ENCODE data around the gene DISC1. TPM values are rescaled to one million over a fixed set of nuclear protein-coding genes. Genes with fewer than 3 reads are reported as not detected.

DISC1 gene
- total RNA-seq, 2 donors from 2014 or later, result 2.9 to 5.8 TPM

DNA sequence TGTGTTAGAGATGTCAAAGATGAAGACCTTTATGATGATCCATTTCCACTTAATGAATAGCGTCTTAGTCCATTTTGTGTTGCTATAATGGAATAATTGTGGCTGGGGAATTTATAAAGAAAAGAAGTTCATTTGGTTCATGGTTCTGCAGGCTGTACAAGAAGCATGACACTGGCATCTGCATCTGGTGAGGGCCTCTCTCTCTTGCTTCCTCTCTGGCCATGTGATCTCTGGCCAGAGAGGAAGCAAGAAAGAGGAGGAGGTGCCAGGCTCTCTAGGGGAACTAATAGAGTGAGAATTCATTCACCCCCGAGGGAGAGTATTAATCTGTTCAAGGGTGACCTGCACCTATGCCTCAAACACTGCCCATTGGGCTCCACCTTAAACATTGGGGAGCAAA is 242.8 kb downstream of the DISC1 start:
- ATAC-seq (replicated peaks in 1 of 2) (no peak), DNase-seq (no peak)
- H3K9me3 Mint-ChIP-seq, result no peaks in the 10 kb centered on the region
- no peak overlapping the region for H3K27ac Mint-ChIP-seq
- no peak overlapping the region for H3K4me3 Mint-ChIP-seq
- H3K4me1 Mint-ChIP-seq (ENCODE audit: low read depth), result peaks cover 29% of the 10 kb centered on the region
- no peaks in the 10 kb centered on the region for H3K36me3 Mint-ChIP-seq (ENCODE audit: insufficient read depth in 2 of 2)
- no peaks in the 10 kb centered on the region for H3K27me3 Mint-ChIP-seq (ENCODE audit: low read depth)

GRCh38 chr1:231871471-231871870 is 244.9 kb downstream of the DISC1 start:
- no peaks in the 10 kb centered on the region for H3K27me3 Mint-ChIP-seq (ENCODE audit: low read depth)
- DNase-seq (no peak), ATAC-seq (replicated peaks in 1 of 2) (no peak)
- peak overlapping the region in 1 of 2 donors; percentile 8 for H3K4me3 Mint-ChIP-seq
- peaks cover 29% of the 10 kb centered on the region for H3K4me1 Mint-ChIP-seq (ENCODE audit: low read depth)
- H3K36me3 Mint-ChIP-seq (ENCODE audit: insufficient read depth in 2 of 2), result peaks cover 0 to 3% of the 10 kb centered on the region in 2 donors
- H3K9me3 Mint-ChIP-seq, result peaks cover 0 to 4% of the 10 kb centered on the region in 2 donors
- no peak overlapping the region for H3K27ac Mint-ChIP-seq

DNA sequence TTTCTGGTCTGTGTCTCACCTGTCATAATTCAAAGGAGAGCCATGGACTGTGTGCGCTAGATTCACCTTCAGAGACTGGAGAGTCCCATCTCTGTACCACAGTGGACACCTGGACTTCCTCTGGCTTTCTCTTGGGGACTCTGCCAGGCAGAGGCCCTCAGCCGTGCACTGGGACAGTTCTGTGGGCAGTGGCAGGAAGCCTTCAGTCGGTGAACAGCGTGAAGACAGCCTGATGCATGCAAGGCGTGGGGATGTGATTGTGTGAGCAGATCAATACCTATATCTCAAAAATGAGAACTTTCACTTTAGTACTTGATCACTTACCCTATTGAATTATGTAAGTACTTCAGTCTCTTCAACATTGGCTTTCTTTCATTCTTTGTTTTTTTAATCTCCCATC is 245.3 kb downstream of the DISC1 start:
- peaks cover 25% of the 10 kb centered on the region for H3K4me1 Mint-ChIP-seq (ENCODE audit: low read depth)
- peak overlapping the region in 1 of 2 donors; percentile 46 for H3K4me3 Mint-ChIP-seq
- peaks cover 0 to 5% of the 10 kb centered on the region in 2 donors for H3K9me3 Mint-ChIP-seq
- ATAC-seq (replicated peaks in 1 of 2), result peak; percentile 51 to 66
- no peaks in the 10 kb centered on the region for H3K27me3 Mint-ChIP-seq (ENCODE audit: low read depth)
- H3K36me3 Mint-ChIP-seq (ENCODE audit: insufficient read depth in 2 of 2), result peaks cover 0 to 3% of the 10 kb centered on the region in 2 donors
- no peak for DNase-seq
- no peak overlapping the region for H3K27ac Mint-ChIP-seq

DNA sequence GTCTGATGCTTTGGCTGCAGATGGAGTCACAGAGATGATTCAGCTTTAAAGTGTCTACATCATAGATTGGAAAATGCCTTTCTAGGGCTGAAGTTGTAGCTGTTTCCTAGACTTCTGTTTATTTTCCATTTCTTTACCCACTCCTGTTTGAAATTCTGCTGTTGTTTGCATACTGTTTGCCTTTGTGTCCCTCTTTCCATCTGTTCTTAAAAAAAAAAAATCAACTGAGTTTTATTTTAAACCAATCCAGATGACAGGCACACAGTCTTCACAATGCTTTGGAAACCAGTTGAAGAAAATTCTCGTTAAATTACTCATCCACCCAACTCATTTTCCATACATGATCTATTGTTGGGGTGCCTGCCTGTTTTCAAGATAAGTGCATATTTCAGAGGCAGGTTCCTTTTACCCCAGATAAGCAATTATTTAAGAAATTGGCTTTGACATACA is 245.9 kb downstream of the DISC1 start:
- Mint-ChIP-seq H3K27me3 (ENCODE audit: low read depth) (no peaks in the 10 kb centered on the region), H3K36me3 (ENCODE audit: insufficient read depth in 2 of 2) (peaks cover 0 to 3% of the 10 kb centered on the region in 2 donors), H3K27ac (peak overlapping the region; percentile 55), H3K9me3 (peaks cover 0 to 5% of the 10 kb centered on the region in 2 donors), H3K4me1 (ENCODE audit: low read depth) (peaks cover 24% of the 10 kb centered on the region), H3K4me3 (peak overlapping the region in 1 of 2 donors; percentile 46)
- DNase-seq (no peak), ATAC-seq (replicated peaks in 1 of 2) (no peak)

DNA sequence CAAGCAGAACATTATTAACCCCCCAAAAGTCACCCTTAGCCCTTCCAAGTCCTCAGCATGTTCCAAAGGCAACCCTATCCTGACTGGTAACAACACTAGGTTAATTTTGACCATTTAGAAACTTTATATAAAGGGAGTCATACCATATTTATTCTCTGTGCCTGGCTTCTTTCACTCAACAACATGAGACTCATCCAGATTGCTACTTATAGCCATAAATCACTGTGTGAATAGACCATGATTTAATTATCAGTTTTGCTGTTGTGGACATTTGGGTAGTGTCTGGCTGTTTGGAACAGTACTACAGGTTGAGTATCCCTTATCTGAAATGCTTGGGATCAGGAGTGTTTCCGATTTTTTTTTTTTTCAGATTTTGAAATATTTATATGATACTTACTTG is 252.1 kb downstream of the DISC1 start:
- Mint-ChIP-seq H3K9me3 (peaks cover 0 to 5% of the 10 kb centered on the region in 2 donors), H3K36me3 (ENCODE audit: insufficient read depth in 2 of 2) (peaks cover 0 to 3% of the 10 kb centered on the region in 2 donors), H3K27ac (no peak overlapping the region), H3K4me3 (no peak overlapping the region), H3K4me1 (ENCODE audit: low read depth) (no peaks in the 10 kb centered on the region), H3K27me3 (ENCODE audit: low read depth) (no peaks in the 10 kb centered on the region)
- no peak for ATAC-seq (replicated peaks in 1 of 2)
- no peak for DNase-seq

DNA sequence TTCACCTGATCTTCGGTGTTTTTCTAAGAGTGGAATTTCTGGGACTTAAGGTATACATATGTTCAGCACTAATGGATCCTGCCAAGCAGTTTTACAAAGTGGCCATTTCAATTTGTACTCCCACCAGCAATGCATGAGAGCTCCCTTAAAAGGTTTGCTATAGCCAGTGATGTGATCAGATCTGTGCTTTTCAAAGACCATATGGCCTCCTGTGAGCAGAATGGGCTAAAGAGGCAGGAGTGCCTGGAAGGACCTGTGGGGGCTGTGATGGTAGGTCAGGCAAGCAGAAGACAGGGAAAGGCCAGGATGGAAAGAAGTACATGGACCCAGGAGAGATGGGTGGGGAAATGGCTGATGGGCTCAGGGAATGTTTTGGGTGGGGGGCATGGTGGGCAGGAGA is 252.7 kb downstream of the DISC1 start:
- DNase-seq (no peak), ATAC-seq (replicated peaks in 1 of 2) (no peak)
- H3K27ac Mint-ChIP-seq, result peak overlapping the region; percentile 4
- H3K27me3 Mint-ChIP-seq (ENCODE audit: low read depth), result no peaks in the 10 kb centered on the region
- no peak overlapping the region for H3K4me3 Mint-ChIP-seq
- H3K9me3 Mint-ChIP-seq, result peaks cover 0 to 5% of the 10 kb centered on the region in 2 donors
- H3K4me1 Mint-ChIP-seq (ENCODE audit: low read depth), result no peaks in the 10 kb centered on the region
- H3K36me3 Mint-ChIP-seq (ENCODE audit: insufficient read depth in 2 of 2), result peaks cover 0 to 3% of the 10 kb centered on the region in 2 donors

- no peak for DNase-seq
- Mint-ChIP-seq H3K27ac (no peak overlapping the region), H3K9me3 (no peaks in the 10 kb centered on the region), H3K27me3 (ENCODE audit: low read depth) (no peaks in the 10 kb centered on the region), H3K4me1 (ENCODE audit: low read depth) (no peaks in the 10 kb centered on the region), H3K36me3 (ENCODE audit: insufficient read depth in 2 of 2) (no peaks in the 10 kb centered on the region), H3K4me3 (no peak overlapping the region)
- ATAC-seq (replicated peaks in 1 of 2), result no peak
Observed at GRCh38 chr1:231882333-231882732, 255.7 kb downstream of the DISC1 start.

- no peak for ATAC-seq (replicated peaks in 1 of 2)
Observed at GRCh38 chr1:231882790-231883189, 256.2 kb downstream of the DISC1 start.

DNA sequence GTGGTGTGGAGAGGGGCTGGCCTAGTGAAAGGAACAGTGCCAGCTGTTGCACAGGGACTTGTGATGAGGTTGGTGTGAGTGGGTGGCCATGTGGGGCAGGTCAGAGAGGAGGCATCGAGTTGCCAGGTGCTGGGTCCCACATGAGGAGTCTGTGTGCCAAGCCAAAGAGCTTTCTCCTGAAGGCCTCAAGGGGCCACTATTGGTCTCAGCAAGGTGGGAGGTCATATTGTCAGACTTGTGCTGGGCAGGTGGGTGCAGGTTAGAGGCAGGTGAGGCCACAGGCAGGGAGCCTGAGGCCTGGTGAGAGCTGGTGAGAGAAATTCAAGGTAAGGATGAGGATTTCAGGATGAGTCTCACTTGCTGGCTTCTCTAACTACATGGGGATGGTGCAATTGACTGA is 256.8 kb downstream of the DISC1 start:
- Mint-ChIP-seq H3K27me3 (ENCODE audit: low read depth) (no peaks in the 10 kb centered on the region), H3K4me1 (ENCODE audit: low read depth) (no peaks in the 10 kb centered on the region), H3K36me3 (ENCODE audit: insufficient read depth in 2 of 2) (no peaks in the 10 kb centered on the region), H3K4me3 (no peak overlapping the region), H3K9me3 (no peaks in the 10 kb centered on the region), H3K27ac (no peak overlapping the region)
- no peak for ATAC-seq (replicated peaks in 1 of 2)
- DNase-seq, result no peak

More at GRCh38 chr1:231882790-231883189, 256.2 kb downstream of the DISC1 start:
- Mint-ChIP-seq H3K4me3 (no peak overlapping the region), H3K36me3 (ENCODE audit: insufficient read depth in 2 of 2) (no peaks in the 10 kb centered on the region), H3K4me1 (ENCODE audit: low read depth) (no peaks in the 10 kb centered on the region), H3K27ac (no peak overlapping the region), H3K9me3 (no peaks in the 10 kb centered on the region), H3K27me3 (ENCODE audit: low read depth) (no peaks in the 10 kb centered on the region)
- no peak for DNase-seq

GRCh38 chr1:231885209-231885854 is 258.7 kb downstream of the DISC1 start:
- DNase-seq (no peak), ATAC-seq (replicated peaks in 1 of 2) (no peak)
- no peaks in the 10 kb centered on the region for H3K9me3 Mint-ChIP-seq
- no peaks in the 10 kb centered on the region for H3K27me3 Mint-ChIP-seq (ENCODE audit: low read depth)
- no peak overlapping the region for H3K4me3 Mint-ChIP-seq
- H3K27ac Mint-ChIP-seq, result no peak overlapping the region
- no peaks in the 10 kb centered on the region for H3K4me1 Mint-ChIP-seq (ENCODE audit: low read depth)
- H3K36me3 Mint-ChIP-seq (ENCODE audit: insufficient read depth in 2 of 2), result no peaks in the 10 kb centered on the region

DNA sequence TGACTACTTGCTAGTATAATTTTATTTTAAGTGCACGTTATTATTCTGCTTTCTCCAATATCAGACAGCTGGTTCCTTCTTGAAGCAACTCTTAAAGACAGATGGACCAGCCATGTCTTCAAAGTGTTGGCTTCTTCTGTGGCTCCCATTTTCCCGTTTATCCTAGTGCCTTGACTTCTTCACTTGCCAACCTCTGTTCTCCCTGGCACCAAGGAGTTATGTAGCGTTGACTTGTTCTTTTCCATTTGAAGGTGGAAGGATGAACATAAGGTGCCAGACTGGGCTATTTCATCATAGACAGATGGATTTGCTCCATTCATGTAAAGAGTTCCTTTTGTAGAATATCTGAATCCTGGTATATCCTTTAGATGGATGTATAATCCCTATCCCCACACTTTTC is 260.6 kb downstream of the DISC1 start:
- ATAC-seq (replicated peaks in 1 of 2) (no peak), DNase-seq (no peak)
- H3K9me3 Mint-ChIP-seq, result no peaks in the 10 kb centered on the region
- no peaks in the 10 kb centered on the region for H3K27me3 Mint-ChIP-seq (ENCODE audit: low read depth)
- H3K4me3 Mint-ChIP-seq, result no peak overlapping the region
- H3K4me1 Mint-ChIP-seq (ENCODE audit: low read depth), result no peaks in the 10 kb centered on the region
- no peak overlapping the region for H3K27ac Mint-ChIP-seq
- no peaks in the 10 kb centered on the region for H3K36me3 Mint-ChIP-seq (ENCODE audit: insufficient read depth in 2 of 2)

GRCh38 chr1:231887866-231888265 is 261.3 kb downstream of the DISC1 start:
- Mint-ChIP-seq H3K36me3 (ENCODE audit: insufficient read depth in 2 of 2) (no peaks in the 10 kb centered on the region), H3K27ac (no peak overlapping the region)

DNA sequence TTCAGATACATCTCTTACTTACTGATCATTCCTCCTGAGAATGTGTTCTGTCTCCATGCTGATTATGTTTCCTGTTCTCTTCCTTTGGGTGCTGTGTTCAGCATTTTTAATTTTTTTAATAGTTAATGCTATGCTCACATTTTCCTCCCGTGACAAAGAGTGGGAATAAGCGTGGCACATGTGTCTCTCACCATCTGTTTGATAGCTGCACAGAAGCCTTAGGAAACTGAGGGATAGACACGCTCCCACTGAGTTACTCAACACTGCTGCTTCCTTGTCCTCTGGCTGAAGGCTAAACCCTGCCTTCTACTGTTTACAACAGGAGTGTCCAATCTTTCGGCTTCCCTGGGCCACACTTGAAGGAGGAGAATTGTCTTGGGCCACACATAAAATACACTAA is 264.2 kb downstream of the DISC1 start:
- H3K4me3 Mint-ChIP-seq, result no peak overlapping the region
- no peaks in the 10 kb centered on the region for H3K36me3 Mint-ChIP-seq (ENCODE audit: insufficient read depth in 2 of 2)
- ATAC-seq (replicated peaks in 1 of 2), result no peak
- DNase-seq, result no peak
- no peak overlapping the region for H3K27ac Mint-ChIP-seq
- H3K9me3 Mint-ChIP-seq, result peaks cover 0 to 1% of the 10 kb centered on the region in 2 donors
- no peaks in the 10 kb centered on the region for H3K4me1 Mint-ChIP-seq (ENCODE audit: low read depth)
- no peaks in the 10 kb centered on the region for H3K27me3 Mint-ChIP-seq (ENCODE audit: low read depth)

More at GRCh38 chr1:231887866-231888265, 261.3 kb downstream of the DISC1 start:
- Mint-ChIP-seq H3K4me3 (no peak overlapping the region), H3K9me3 (no peaks in the 10 kb centered on the region), H3K27me3 (ENCODE audit: low read depth) (no peaks in the 10 kb centered on the region), H3K4me1 (ENCODE audit: low read depth) (no peaks in the 10 kb centered on the region)
- DNase-seq (no peak), ATAC-seq (replicated peaks in 1 of 2) (no peak)
